Measurements from ENCODE around the gene RHCE.
A peak's percentile ranks its signal among the peaks of the same experiment; 100 is the strongest.
"Not testable (repeated sequence)": the region's sequence is repeated elsewhere in the genome, so short reads cannot be mapped to it uniquely, and the experiment has no call there.

Gene RHCE

DNA sequence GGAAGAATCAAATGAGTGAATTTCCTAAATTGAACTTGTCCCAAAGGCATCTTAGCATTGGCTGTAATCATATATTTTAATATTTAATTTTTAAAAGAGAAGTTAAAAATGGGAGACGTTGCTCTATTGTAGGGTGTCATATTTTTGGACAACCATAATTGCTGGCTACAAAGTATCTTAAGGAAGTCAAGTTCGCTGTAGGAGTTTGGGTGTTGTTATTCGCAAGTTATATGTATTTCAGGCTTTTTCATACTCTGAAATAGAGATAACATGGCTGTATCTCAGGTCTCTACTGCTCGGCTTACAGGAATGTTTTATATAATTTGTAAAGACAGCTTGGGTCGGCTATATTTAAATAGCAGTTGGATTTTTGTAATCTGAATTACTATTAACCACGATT, 81.6 kb downstream of the RHCE start:
- DNase-seq, result no peak

GRCh38 chr1:25338188-25338981, 82.2 kb downstream of the RHCE start, which contains the start of gene TMEM50A:
Gene TMEM50A, plus strand, starts transcription at chr1:25338334. Its CDS starts 2,153 bp downstream, at chr1:25340487.
- DNase-seq, result peak; percentile 80

DNA sequence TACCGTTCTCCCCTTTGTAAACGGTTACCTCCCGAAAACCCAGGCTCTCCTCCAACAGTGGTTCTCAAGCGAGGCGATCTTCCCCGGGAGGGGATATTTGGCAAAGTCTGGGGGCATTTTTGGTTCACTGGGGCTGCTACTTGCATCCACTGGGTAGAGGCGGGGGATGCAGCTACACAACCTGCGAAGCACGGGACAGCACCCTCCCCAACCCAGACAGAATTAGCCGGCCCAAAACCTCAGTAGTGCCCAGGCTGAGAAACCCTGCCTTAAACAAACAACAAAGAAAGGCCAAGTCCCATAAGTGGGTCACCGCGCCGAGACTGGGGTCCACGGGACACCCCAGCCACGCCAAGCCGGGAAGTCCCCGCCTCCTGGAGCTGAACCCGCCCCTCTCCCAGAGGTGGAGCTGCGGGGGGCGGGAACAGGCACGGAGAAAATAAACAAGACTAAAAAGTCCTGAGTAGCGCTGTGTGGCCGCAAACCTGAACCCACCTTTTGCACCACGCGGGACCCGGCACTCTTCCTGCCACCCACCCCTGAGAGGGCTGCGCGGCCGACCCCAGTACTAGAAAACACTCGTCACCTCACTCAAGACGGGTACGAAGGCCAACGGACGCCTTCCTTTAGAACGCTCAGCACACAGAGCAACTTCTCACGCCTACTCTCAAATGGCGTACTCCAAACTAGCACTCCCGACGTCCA, 83.0 kb downstream of the RHCE start:
- DNase-seq, result not testable (repeated sequence)

GRCh38 chr1:25336922-25337354, 83.7 kb downstream of the RHCE start:
- DNase-seq, result peak; percentile 22

DNA sequence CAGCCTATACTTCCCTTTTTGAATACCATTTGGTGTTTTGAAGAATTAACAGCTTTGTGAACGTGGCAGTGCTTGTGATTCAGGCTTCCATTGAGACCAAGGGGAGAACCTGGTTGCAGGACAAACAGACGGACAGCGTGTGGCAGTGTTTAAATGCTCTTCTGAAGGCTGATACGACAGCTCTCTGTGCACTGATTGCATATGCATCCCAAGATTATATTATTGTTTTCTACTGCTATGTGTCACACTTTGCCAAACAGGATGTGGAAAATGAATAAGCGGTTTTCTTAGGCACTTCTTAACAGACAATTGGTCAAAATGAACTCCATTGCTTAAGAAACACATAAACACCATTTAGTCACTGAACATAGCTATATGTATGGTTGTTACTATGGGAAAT, 90.7 kb downstream of the RHCE start:
- DNase-seq, result not testable (repeated sequence)

DNA sequence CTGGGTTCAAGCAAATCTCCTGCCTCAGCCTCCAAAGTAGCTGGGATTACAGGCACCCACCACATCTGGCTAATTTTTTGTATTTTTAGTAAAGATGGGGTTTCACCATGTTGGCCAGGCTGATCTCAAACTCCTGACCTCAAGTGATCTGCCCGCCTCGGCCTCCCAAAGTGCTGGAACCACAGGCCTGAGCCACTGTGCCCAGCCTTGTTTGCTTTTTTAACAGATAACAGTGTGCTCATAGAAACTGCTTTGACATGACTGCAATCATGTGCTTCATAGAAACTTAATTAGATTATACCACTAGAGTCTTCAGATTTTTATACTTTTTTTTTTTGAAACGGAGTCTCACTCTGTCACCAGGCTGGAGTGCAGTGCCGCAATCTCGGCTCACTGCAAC, 91.3 kb downstream of the RHCE start:
- not testable (repeated sequence) for DNase-seq

DNA sequence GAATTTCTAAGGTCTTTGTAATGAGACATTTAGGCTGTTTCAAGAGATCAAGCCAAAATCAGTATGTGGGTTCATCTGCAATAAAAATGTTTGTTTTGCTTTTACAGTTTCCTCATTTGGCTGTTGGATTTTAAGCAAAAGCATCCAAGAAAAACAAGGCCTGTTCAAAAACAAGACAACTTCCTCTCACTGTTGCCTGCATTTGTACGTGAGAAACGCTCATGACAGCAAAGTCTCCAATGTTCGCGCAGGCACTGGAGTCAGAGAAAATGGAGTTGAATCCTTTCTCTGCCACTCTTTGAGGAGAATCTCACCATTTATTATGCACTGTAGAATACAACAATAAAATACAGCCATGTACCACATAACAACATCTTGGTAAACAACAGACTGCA, 91.8 kb downstream of the RHCE start:
- not testable (repeated sequence) for DNase-seq

GRCh38 chr1:25327864-25328790, 92.5 kb downstream of the RHCE start:
- DNase-seq, result not testable (repeated sequence)

GRCh38 chr1:25324407-25324806, 96.2 kb downstream of the RHCE start:
- not testable (repeated sequence) for DNase-seq

- DNase-seq, result not testable (repeated sequence)
Observed at GRCh38 chr1:25322127-25322526, 98.5 kb downstream of the RHCE start.

DNA sequence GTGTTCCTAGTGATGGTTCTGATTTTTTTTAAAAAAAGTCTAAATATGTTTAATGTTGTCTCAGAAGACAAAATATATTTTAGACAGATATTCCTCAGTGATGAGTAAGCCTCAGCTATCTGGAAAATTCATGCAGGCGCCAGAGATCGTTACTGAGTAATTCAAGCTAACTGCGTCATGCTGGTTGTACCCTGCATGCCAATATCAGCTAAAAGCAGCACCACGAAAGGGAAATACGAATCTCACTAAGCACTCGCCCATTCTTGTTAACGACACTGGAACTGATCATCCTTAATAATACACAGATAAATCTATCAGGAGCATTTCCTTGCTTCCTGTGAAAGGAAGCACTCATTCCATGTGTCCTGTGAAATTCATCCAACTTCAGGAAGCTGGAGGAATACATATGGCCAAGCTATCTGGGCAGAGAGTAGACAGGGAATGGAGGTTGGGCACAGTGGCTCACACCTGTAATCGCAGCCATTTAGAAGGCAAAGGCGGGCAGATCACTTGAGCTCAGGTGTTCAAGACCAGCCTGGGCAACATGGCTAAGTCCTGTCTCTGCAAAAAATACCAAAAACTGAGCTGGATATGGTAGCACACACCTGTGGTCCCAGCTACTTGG, 100.2 kb downstream of the RHCE start:
- not testable (repeated sequence) for DNase-seq

- not testable (repeated sequence) for DNase-seq
Observed at GRCh38 chr1:25312806-25313470, 107.7 kb downstream of the RHCE start.
